HCT116 (cell line): ENCODE results near the gene OR11G2.

Experiments used
- CEBPB ChIP-seq: IDR thresholded peaks from 2 replicates; pipeline ENCODE4 v1.6.1; 2012; ENCODE audit warnings: low read depth
- POLR2A ChIP-seq: IDR thresholded peaks from 2 replicates; pipeline ENCODE4 v1.7.0; 2011; ENCODE audit warnings: borderline replicate concordance; ENCODE audit not compliant: insufficient read depth, insufficient read length; ENCODE audit errors: extremely low read depth
- TF ChIP-seq, protein P1 (sequence below), 3 experiments: fragments of 200-600 bp in 1 of 3; sonication (generic) in 1 of 3; IDR thresholded peaks in 2 of 3; conservative IDR thresholded peaks in 1 of 3; 2 replicates each; pipeline ENCODE4 v1.5.1; 2012 to 2017; ENCODE audit warnings: low read depth in 2 of 3, low read length in 2 of 3, antibody characterized with exemption in 1 of 3, borderline replicate concordance in 1 of 3, control low read depth in 1 of 3, mild to moderate bottlenecking in 1 of 3, mixed read lengths in 1 of 3, mixed run types in 1 of 3, moderate library complexity in 1 of 3; ENCODE audit not compliant: insufficient read depth in 1 of 3

DNA sequence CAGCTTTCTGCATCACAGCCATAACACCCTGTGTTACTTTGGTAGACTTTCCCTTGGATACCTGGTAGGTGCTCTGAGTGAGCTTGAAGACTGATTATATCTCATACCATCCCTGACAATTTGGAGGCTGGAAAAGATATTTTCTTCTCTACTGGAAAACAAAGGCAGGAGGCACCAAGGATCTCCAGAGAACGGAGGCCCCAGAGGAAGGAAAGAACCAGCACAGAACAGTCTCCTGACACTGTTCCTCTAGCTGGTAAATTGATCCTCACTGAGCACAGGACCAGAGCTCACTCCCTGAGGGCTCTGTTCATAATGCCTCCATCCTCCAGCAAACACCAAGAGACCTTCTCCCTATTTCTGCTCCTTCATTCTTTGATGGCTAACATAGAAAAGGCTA lies at the start of gene OR11G2:
- TF ChIP-seq CEBPB (no peak), POLR2A (no peak)
- TF ChIP-seq, protein P1, sequence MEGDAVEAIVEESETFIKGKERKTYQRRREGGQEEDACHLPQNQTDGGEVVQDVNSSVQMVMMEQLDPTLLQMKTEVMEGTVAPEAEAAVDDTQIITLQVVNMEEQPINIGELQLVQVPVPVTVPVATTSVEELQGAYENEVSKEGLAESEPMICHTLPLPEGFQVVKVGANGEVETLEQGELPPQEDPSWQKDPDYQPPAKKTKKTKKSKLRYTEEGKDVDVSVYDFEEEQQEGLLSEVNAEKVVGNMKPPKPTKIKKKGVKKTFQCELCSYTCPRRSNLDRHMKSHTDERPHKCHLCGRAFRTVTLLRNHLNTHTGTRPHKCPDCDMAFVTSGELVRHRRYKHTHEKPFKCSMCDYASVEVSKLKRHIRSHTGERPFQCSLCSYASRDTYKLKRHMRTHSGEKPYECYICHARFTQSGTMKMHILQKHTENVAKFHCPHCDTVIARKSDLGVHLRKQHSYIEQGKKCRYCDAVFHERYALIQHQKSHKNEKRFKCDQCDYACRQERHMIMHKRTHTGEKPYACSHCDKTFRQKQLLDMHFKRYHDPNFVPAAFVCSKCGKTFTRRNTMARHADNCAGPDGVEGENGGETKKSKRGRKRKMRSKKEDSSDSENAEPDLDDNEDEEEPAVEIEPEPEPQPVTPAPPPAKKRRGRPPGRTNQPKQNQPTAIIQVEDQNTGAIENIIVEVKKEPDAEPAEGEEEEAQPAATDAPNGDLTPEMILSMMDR (IDR thresholded peaks at IDR 0.05 in 2 of 3, conservative IDR thresholded peaks at IDR 0.05 in 1 of 3; ENCODE audit: borderline replicate concordance in 1 of 3, insufficient read depth in 1 of 3, low read depth in 2 of 3, low read length in 2 of 3), result no peak
